ENCODE measurements around the gene ZNF346. TPM values are rescaled to one million over a fixed set of nuclear protein-coding genes. Genes with fewer than 3 reads are reported as not detected.

The ZNF346 gene
- total and polyA plus RNA-seq, 2 donors from 2014 or later, result 9.5 to 19.2 TPM

DNA sequence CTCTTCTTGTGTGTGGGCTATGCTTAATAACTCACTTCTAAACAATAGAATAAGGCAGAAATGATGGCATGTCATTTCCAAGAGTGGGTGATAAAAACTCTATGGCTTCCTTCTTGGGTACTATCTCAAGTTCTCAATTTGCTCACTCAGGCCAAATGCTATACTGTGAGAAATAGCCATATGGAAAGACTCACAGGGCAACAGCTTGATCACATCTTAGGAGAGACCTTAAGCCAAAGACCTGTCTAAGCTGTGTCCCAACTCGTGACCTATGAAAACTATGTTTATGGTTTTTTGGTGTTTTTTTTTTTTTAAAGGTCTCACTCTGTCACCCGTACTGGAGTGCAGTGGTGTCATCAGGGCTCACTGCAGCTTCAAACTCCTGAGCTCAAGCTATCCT lies 13.8 kb upstream of the ZNF346 start:
- H3K4me3 ChIP-seq (ENCODE audit: low read length in 3 of 3), result no peak overlapping the region
- peak in 2 of 5 donors; percentile 40 to 74 for DNase-seq
- H3K27ac ChIP-seq (ENCODE audit: low read depth in 2 of 2, low read length in 2 of 2), result no peak overlapping the region
- no peak for FAIRE-seq
- intact Hi-C loops (cut with DNase I), result no loop called here
- no peak overlapping the region for H3K9ac ChIP-seq (ENCODE audit: low read length in 3 of 3)
- H3K4me1 ChIP-seq (ENCODE audit: control insufficient read depth in 2 of 3, insufficient read depth in 2 of 3, low read depth in 1 of 3, low read length in 3 of 3), result peaks cover 0 to 13% (median 4%) of the 10 kb centered on the region in 3 donors
- H3K36me3 ChIP-seq (ENCODE audit: control insufficient read depth in 2 of 3, insufficient read depth in 3 of 3, low read length in 3 of 3), result no peaks in the 10 kb centered on the region
- TF ChIP-seq CTCF (IDR thresholded peaks at IDR 0.05; ENCODE audit: borderline replicate concordance, extremely low read depth, insufficient read depth), result no peak
- H3K27me3 ChIP-seq (ENCODE audit: control insufficient read depth, insufficient read depth, low read length), result no peaks in the 10 kb centered on the region
- no peaks in the 10 kb centered on the region for H3K9me3 ChIP-seq (ENCODE audit: control insufficient read depth in 2 of 3, insufficient read depth in 1 of 3, low read length in 3 of 3)

DNA sequence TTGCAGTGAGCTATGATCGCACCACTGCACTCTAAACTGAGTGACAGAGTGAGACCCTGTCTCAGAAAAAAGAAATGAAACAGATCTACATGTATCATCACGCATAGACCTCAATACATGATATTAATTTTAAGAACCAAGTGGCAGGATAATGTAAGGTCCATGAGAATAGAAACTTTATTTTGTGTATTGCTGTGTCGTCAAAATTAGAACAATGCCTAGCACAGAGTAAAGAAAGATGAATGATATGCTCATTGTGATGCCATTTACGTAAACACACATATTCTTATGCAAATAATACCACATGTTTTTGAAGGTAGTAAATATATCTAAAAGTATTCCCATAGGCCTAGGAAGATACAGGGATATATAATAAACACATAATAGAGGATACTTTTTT lies 12.3 kb upstream of the ZNF346 start:
- no peak for DNase-seq
- Histone ChIP-seq H3K9ac (ENCODE audit: low read length in 3 of 3) (no peak overlapping the region), H3K9me3 (ENCODE audit: control insufficient read depth in 2 of 3, insufficient read depth in 1 of 3, low read length in 3 of 3) (no peaks in the 10 kb centered on the region), H3K36me3 (ENCODE audit: control insufficient read depth in 2 of 3, insufficient read depth in 3 of 3, low read length in 3 of 3) (no peaks in the 10 kb centered on the region), H3K4me1 (ENCODE audit: control insufficient read depth in 2 of 3, insufficient read depth in 2 of 3, low read depth in 1 of 3, low read length in 3 of 3) (peaks cover 0 to 5% (median 4%) of the 10 kb centered on the region in 3 donors), H3K27me3 (ENCODE audit: control insufficient read depth, insufficient read depth, low read length) (no peaks in the 10 kb centered on the region), H3K27ac (ENCODE audit: low read depth in 2 of 2, low read length in 2 of 2) (no peak overlapping the region), H3K4me3 (ENCODE audit: low read length in 3 of 3) (no peak overlapping the region)
- no peak for FAIRE-seq
- intact Hi-C loops (cut with DNase I), result no loop called here
- TF ChIP-seq CTCF (IDR thresholded peaks at IDR 0.05; ENCODE audit: borderline replicate concordance, extremely low read depth, insufficient read depth), result no peak

DNA sequence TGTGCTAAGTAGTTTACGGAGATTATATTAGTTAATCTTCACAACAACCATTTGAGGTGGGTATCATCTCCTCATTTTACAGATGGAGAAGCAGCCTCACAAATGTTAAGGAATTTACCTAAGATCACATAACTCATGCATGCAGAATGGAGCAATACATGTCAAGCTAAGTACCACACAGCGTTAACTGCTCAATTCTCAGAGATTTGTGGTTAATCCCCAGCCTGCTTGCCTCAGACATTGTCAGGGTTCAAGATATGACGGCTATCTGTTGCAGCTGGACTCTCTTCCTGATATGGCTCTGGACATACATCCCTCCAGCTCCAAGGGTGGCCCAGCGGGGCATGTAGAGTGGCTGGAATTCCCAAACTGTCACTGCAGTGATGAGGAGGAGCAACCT lies 7.3 kb upstream of the ZNF346 start:
- intact Hi-C loops (cut with DNase I), result no loop called here
- no peak for TF ChIP-seq CTCF (IDR thresholded peaks at IDR 0.05; ENCODE audit: borderline replicate concordance, extremely low read depth, insufficient read depth)
- Histone ChIP-seq H3K9ac (ENCODE audit: low read length in 3 of 3) (no peak overlapping the region), H3K4me3 (ENCODE audit: low read length in 3 of 3) (no peak overlapping the region), H3K27me3 (ENCODE audit: control insufficient read depth, insufficient read depth, low read length) (no peaks in the 10 kb centered on the region), H3K27ac (ENCODE audit: low read depth in 2 of 2, low read length in 2 of 2) (no peak overlapping the region), H3K4me1 (ENCODE audit: control insufficient read depth in 2 of 3, insufficient read depth in 2 of 3, low read depth in 1 of 3, low read length in 3 of 3) (no peaks in the 10 kb centered on the region), H3K36me3 (ENCODE audit: control insufficient read depth in 2 of 3, insufficient read depth in 3 of 3, low read length in 3 of 3) (no peaks in the 10 kb centered on the region), H3K9me3 (ENCODE audit: control insufficient read depth in 2 of 3, insufficient read depth in 1 of 3, low read length in 3 of 3) (no peaks in the 10 kb centered on the region)
- peak in 2 of 5 donors; percentile 13 to 27 for DNase-seq
- no peak for FAIRE-seq

- Histone ChIP-seq H3K27me3 (ENCODE audit: control insufficient read depth, insufficient read depth, low read length) (no peaks in the 10 kb centered on the region), H3K4me3 (ENCODE audit: low read length in 3 of 3) (no peak overlapping the region), H3K9ac (ENCODE audit: low read length in 3 of 3) (no peak overlapping the region), H3K27ac (ENCODE audit: low read depth in 2 of 2, low read length in 2 of 2) (no peak overlapping the region), H3K4me1 (ENCODE audit: control insufficient read depth in 2 of 3, insufficient read depth in 2 of 3, low read depth in 1 of 3, low read length in 3 of 3) (peaks cover 0 to 6% (median 0%) of the 10 kb centered on the region in 3 donors), H3K9me3 (ENCODE audit: control insufficient read depth in 2 of 3, insufficient read depth in 1 of 3, low read length in 3 of 3) (no peaks in the 10 kb centered on the region), H3K36me3 (ENCODE audit: control insufficient read depth in 2 of 3, insufficient read depth in 3 of 3, low read length in 3 of 3) (no peaks in the 10 kb centered on the region)
- FAIRE-seq (no peak), DNase-seq (no peak)
- intact Hi-C loops (cut with DNase I), result no loop called here
- TF ChIP-seq CTCF (IDR thresholded peaks at IDR 0.05; ENCODE audit: borderline replicate concordance, extremely low read depth, insufficient read depth), result no peak
Measured at GRCh38 chr5:177018341-177018740, 4.2 kb upstream of the ZNF346 start.

All from kidney (tissue), 14 donors.